ENCODE measurements around the gene PIK3C2B.

GRCh38 chr1:204503913-204504519 is 9.4 kb upstream of the PIK3C2B start:
- no peak for TF ChIP-seq CTCF (IDR thresholded peaks at IDR 0.05)
- no peak for TF ChIP-seq POLR2A (IDR thresholded peaks at IDR 0.05)
- no peak for TF ChIP-seq POLR2AphosphoS5 (IDR thresholded peaks at IDR 0.05)
- TF ChIP-seq EP300 (IDR thresholded peaks at IDR 0.05) = no peak

Data from sigmoid colon (tissue), 4 donors.